KMS-11 (cell line): Measurements from ENCODE around the gene SMC6.

Experiments
- H2AFZ ChIP-seq: fragments of 200-600 bp; sonication (generic); 2 replicates; pipeline ENCODE4 v1.6.1; 2016; ENCODE audit warnings: antibody characterized with exemption, mixed run types, low read depth
- H3K27ac ChIP-seq: fragments of 200-600 bp; sonication (generic); 2 replicates; pipeline ENCODE4 v1.6.1; 2016; ENCODE audit warnings: mild to moderate bottlenecking, mixed run types
- H3K27me3 ChIP-seq: fragments of 200-600 bp; sonication (generic); 2 replicates; pipeline ENCODE4 v1.6.1; 2017; ENCODE audit warnings: mild to moderate bottlenecking, low read depth, mixed run types, moderate library complexity; ENCODE audit not compliant: insufficient read depth
- H3K36me3 ChIP-seq: fragments of 200-600 bp; sonication (generic); 2 replicates; pipeline ENCODE4 v1.6.1; 2017; ENCODE audit warnings: mild to moderate bottlenecking, mixed run types; ENCODE audit not compliant: insufficient read depth
- H3K4me1 ChIP-seq: fragments of 200-600 bp; sonication (generic); 2 replicates; pipeline ENCODE4 v1.6.1; 2016; ENCODE audit warnings: mild to moderate bottlenecking, low read depth, mixed run types; ENCODE audit not compliant: poor library complexity, severe bottlenecking
- H3K4me2 ChIP-seq: fragments of 200-600 bp; sonication (generic); 2 replicates; pipeline ENCODE4 v1.7.0; 2016; ENCODE audit warnings: mild to moderate bottlenecking, mixed run types
- H3K4me3 ChIP-seq: fragments of 200-600 bp; sonication (generic); IDR thresholded peaks from 2 replicates; pipeline ENCODE4 v1.6.1; 2017; ENCODE audit warnings: low read depth, low read length, mixed read lengths; ENCODE audit not compliant: insufficient read depth
- H3K79me2 ChIP-seq: fragments of 200-600 bp; sonication (generic); 2 replicates; pipeline ENCODE4 v1.6.1; 2016; ENCODE audit warnings: low read depth, mixed run types; ENCODE audit not compliant: insufficient read depth
- H3K9ac ChIP-seq: fragments of 200-600 bp; sonication (generic); 2 replicates; pipeline ENCODE4 v1.6.1; 2016; ENCODE audit warnings: mild to moderate bottlenecking, mixed run types
- H4K20me1 ChIP-seq: fragments of 200-600 bp; sonication (generic); 2 replicates; pipeline ENCODE4 v1.6.1; 2016; ENCODE audit warnings: mild to moderate bottlenecking, mixed run types; ENCODE audit not compliant: insufficient read depth
- TF ChIP-seq, protein P1 (sequence below): fragments of 200-600 bp; sonication (generic); conservative IDR thresholded peaks from 2 replicates; pipeline ENCODE4 v1.6.1; 2017; ENCODE audit warnings: low read depth, mild to moderate bottlenecking, antibody characterized with exemption, low read length, moderate library complexity, mixed read lengths

SMC6 gene

DNA sequence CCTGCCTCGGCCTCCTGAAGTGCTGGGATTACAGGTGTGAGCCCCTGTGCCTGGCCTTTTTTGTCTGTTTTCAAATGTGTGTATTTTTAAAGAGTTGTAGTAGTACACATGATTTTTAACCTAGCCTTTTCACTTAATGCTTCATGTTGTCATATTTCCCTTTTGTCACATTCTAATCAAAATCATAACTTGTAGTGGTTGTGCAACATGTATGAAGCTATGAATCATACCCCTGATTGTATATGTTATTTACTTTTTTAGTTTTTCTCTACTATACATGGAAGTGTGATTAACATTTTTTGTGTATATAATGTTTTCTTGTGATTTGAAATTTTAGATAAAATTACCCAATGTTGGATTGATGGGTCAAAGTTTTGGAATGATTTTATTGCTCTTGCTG, 8.8 kb upstream of the SMC6 start:
- H3K4me2 ChIP-seq: no peak overlapping the region
- TF ChIP-seq, protein P1, sequence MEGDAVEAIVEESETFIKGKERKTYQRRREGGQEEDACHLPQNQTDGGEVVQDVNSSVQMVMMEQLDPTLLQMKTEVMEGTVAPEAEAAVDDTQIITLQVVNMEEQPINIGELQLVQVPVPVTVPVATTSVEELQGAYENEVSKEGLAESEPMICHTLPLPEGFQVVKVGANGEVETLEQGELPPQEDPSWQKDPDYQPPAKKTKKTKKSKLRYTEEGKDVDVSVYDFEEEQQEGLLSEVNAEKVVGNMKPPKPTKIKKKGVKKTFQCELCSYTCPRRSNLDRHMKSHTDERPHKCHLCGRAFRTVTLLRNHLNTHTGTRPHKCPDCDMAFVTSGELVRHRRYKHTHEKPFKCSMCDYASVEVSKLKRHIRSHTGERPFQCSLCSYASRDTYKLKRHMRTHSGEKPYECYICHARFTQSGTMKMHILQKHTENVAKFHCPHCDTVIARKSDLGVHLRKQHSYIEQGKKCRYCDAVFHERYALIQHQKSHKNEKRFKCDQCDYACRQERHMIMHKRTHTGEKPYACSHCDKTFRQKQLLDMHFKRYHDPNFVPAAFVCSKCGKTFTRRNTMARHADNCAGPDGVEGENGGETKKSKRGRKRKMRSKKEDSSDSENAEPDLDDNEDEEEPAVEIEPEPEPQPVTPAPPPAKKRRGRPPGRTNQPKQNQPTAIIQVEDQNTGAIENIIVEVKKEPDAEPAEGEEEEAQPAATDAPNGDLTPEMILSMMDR: no peak
- H3K27me3 ChIP-seq: no peaks in the 10 kb centered on the region
- H3K27ac ChIP-seq: no peak overlapping the region
- H3K36me3 ChIP-seq: no peaks in the 10 kb centered on the region
- H2AFZ ChIP-seq: no peak overlapping the region
- no peak overlapping the region for H3K9ac ChIP-seq
- peaks cover 11% of the 10 kb centered on the region for H3K4me1 ChIP-seq
- no peaks in the 10 kb centered on the region for H4K20me1 ChIP-seq
- peaks cover 23% of the 10 kb centered on the region; the same call in 1 of the 2 replicates for H3K79me2 ChIP-seq
- H3K4me3 ChIP-seq: no peak overlapping the region

DNA sequence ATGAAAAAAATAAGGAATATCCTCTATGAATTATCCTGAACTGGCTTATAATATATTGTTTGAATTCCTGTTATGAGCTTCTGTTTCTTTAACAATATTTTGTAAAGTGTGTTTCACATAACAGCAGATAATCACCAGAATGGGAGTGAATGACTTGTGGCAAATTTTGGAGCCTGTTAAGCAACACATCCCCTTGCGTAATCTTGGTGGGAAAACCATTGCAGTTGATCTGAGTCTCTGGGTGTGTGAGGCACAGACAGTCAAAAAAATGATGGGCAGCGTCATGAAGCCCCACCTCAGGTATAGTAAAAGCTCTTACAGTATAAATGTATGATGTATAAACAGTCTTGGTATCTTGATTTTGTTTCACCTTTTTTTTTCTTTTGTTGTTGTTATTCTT, 6.2 kb upstream of the SMC6 start:
- Histone ChIP-seq H3K79me2 (peaks cover 48% of the 10 kb centered on the region), H3K9ac (no peak overlapping the region), H3K4me2 (no peak overlapping the region)

DNA sequence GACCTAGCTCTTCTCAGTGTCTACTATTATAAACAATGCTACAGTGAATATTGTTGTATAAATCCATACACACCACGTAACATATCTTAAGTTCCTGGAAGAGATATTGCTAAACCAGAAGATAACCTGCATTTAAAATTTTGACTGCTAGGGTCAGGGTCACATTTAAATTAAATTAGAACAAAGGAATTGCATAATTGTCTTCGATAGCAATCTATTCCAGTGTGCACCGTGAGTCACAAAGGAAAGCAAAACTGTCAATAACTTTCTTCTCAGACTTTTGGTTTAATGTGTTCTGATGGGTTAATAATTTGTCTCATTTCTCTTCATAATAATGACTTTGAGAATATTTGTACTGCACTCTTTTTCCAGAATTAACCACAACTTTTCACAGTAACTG, 4.5 kb upstream of the SMC6 start:
- Histone ChIP-seq H4K20me1 (no peaks in the 10 kb centered on the region), H3K4me1 (peaks cover 33% of the 10 kb centered on the region), H2AFZ (no peak overlapping the region), H3K79me2 (peaks cover 57% of the 10 kb centered on the region), H3K9ac (no peak overlapping the region), H3K27ac (no peak overlapping the region), H3K4me3 (no peak overlapping the region), H3K27me3 (no peaks in the 10 kb centered on the region), H3K4me2 (no peak overlapping the region), H3K36me3 (no peaks in the 10 kb centered on the region)
- TF ChIP-seq, protein P1: no peak

More for the DNA sequence above, 6.2 kb upstream of the SMC6 start:
- Histone ChIP-seq H2AFZ (no peak overlapping the region), H3K36me3 (no peaks in the 10 kb centered on the region), H3K27ac (no peak overlapping the region), H3K27me3 (no peaks in the 10 kb centered on the region), H3K4me3 (no peak overlapping the region), H3K4me1 (peaks cover 33% of the 10 kb centered on the region), H4K20me1 (no peaks in the 10 kb centered on the region)
- TF ChIP-seq, protein P1: no peak

DNA sequence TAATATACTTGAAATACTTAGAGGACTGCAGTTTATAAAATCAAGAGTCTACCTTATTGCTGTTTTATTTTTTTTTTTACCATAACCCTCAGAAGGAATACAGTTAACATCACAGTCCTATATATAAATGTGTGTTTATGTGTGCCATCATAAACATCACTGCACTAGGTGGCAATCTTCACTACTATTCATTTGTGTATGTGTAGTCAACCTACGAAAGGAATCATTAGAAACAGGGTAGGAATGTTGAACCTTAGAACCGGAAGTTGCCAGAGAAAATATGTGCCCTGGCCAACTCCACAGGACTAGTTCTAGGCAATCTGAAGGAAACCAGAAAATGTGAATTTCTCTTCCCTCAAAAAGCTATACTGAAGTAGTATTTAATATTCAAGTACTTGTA, 3.7 kb upstream of the SMC6 start:
- TF ChIP-seq, protein P1: no peak
- H3K27me3 ChIP-seq: no peaks in the 10 kb centered on the region
- no peak overlapping the region for H3K27ac ChIP-seq
- peaks cover 37% of the 10 kb centered on the region for H3K4me1 ChIP-seq
- H4K20me1 ChIP-seq: no peaks in the 10 kb centered on the region
- H3K4me2 ChIP-seq: no peak overlapping the region
- H2AFZ ChIP-seq: no peak overlapping the region
- no peaks in the 10 kb centered on the region for H3K36me3 ChIP-seq
- no peak overlapping the region for H3K4me3 ChIP-seq
- H3K79me2 ChIP-seq: peaks cover 65% of the 10 kb centered on the region
- H3K9ac ChIP-seq: no peak overlapping the region

DNA sequence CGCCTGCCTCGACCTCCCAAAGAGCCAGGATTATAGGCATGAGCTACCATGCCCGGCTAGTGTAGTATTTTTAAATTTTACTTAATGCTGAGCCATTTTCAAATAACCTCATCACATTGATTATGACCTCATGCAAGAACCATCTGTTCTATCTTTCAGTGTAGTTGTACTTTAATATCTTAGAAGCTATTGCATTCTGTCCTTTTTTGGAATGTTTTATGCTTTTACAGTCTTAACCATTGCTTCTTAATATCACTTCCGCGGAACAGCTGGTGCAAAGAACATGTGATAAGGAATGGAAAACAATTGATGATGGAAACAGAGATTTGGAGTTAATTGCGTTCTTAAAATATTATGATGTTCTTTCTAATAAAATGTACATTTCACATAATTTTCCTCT, 3.1 kb upstream of the SMC6 start:
- TF ChIP-seq, protein P1: no peak
- Histone ChIP-seq H3K27ac (no peak overlapping the region), H2AFZ (no peak overlapping the region), H3K27me3 (no peaks in the 10 kb centered on the region), H3K4me2 (no peak overlapping the region), H3K36me3 (no peaks in the 10 kb centered on the region), H3K79me2 (peaks cover 71% of the 10 kb centered on the region), H4K20me1 (no peaks in the 10 kb centered on the region), H3K4me1 (peaks cover 43% of the 10 kb centered on the region), H3K9ac (no peak overlapping the region), H3K4me3 (no peak overlapping the region)
